EL (cell line): ENCODE measurements around the gene PIN4.
"Not testable (repeated sequence)": the region's sequence is repeated elsewhere in the genome, so short reads cannot be mapped to it uniquely, and the experiment has no call there.

ENCODE experiments used
- DNase-seq: peaks from one replicate; pipeline ENCODE4 v3.0.0-alpha.2; 2016

The PIN4 gene

GRCh38 chrX:72202792-72203401, 21.3 kb downstream of the PIN4 start:
- no peak for DNase-seq

GRCh38 chrX:72203421-72203820, 21.9 kb downstream of the PIN4 start:
- DNase-seq, result no peak

DNA sequence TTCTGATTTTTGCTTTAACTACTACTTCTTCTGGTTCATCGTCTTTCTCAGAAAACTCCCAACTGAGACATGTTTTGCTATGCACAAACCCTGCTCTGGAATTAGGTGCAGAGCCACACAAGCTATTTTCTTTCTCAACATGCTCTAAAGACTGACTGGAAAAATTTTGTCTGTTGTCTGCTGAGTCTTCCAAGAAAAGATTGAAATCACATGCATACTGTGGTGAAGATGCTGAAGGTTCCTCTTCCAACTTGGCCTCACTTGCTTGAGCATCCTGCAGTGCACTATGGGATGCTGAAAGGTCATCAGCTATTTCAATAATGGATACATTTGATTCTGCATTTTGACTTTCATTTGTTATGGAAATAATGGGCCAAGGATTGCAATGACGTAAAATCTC, 24.1 kb downstream of the PIN4 start:
- no peak for DNase-seq

DNA sequence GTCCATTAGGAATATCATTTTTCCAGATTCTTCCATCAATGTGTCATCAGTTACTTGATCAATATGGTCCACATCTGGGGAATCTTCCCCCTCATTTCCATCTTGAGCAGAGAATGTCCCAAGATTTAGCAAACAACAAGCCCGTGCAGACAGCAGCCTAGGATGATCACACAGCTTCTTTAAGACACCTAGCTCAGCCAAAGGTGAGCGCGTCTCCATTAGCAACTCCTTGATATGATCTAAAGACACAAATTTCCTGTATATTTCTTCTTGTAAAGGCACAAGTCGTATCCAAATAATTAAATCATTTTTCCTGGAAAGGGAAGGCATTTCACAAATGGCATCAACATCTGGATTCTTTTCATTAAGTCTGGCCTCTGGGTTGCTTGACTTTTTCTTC, 25.8 kb downstream of the PIN4 start:
- no peak for DNase-seq

GRCh38 chrX:72208126-72208800, 26.7 kb downstream of the PIN4 start:
- DNase-seq, result peak; percentile 9

GRCh38 chrX:72216973-72217372, 35.4 kb downstream of the PIN4 start:
- no peak for DNase-seq

DNA sequence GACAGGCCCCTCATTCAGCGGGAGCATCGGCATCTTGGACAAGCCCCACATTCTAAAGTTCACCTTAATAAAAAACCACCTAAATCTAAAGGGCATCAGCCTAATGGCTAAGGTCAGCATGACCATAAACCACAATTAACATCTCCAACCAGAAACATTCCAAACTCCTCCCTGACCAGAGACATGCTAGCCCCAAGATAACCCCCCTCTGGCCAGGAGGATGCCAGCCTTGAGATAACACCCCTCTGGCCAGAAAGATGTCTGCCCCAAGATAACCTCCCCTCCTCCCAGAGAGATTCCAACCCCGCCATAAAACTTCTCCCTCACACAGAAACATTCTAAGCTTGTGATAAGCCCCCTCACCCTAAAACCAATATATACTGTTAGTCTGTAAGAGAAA, 38.8 kb downstream of the PIN4 start:
- DNase-seq, result not testable (repeated sequence)

GRCh38 chrX:72230290-72230689, 48.7 kb downstream of the PIN4 start:
- DNase-seq, result no peak

- peak; percentile 38 for DNase-seq
These were observed 55.3 kb downstream of the PIN4 start for GRCh38 chrX:72236841-72237240.

DNA sequence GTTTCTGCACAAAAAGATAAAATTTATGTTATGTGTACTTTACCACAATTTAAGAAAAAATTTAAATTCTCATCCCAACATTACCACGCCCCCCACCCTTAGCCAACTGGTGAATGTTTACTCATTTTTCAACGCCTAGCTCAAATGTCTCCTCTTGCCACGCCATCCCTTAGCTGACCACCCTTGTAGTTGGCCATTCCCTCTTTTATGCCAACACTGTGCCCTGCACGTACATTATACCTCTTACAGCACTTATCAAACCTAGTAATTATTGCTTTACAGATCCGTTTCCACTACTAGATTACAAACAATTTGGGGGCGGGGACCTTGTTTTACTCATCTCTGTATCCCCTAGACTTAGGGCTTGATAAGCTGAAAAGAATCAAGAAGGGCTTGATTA, 56.6 kb downstream of the PIN4 start:
- no peak for DNase-seq

DNA sequence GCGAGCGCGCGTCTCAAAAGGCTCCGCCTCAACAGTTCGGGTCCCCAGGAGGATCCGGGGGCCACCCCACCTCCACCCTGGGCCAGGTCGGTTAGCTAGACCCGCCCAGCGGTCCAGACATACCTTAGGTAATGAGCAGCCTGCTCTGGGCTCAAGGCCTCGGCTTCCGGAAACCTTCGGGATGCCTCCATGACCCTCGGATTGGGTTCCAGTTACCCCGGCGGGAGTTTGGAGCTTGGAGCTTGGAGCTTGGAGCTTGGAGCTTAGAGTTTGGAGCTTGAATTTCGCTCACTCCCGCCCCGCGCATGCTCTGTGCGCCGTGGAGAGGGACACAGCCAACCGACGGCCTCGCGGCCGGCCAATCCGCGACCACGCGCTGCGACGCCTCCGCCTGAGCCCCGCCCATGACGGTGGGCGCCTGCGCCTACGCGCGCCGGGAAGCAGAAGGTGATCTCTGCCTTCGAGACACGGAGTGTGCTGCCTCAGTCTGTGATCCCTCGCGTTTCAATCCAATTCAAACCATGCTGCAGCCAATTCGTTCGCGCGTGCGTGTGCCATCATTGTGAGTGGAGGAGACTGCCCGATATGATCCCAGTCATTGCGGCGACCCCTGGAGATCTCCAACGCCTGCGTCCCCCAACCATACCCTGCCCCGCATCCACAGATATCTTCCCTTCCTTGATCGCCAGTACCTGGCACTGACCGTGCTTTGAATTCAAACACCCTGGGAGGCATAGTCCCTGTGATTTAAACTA, 57.3 kb downstream of the PIN4 start, which contains the start of gene ERCC6L:
Gene ERCC6L (minus strand): TSS at position 307 of the 755 bp plus-strand sequence. CDS start 116 bp downstream, at position 191.
- peak; percentile 89 for DNase-seq

DNA sequence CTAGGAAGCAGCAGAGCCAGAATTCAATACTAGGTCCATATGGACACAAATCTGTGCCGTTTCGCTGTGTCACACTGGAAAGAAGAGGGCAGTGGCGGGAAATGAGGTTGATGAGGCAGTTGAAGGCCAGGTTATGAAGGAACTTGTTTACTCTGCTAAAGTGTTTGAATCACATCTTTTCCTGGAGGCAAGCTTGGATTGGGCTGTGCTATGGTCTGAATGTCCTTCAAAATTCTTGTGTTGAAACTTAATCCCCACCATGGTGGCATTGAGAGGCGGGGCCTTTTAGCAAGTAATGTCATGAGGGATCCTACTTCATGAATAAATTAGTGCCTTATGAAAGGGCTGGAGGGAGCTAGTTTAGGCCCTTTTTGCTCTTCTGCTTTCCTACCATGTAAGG, 59.4 kb downstream of the PIN4 start:
- DNase-seq, result no peak

GRCh38 chrX:72243472-72243871, 61.9 kb downstream of the PIN4 start:
- DNase-seq, result peak; percentile 33

DNA sequence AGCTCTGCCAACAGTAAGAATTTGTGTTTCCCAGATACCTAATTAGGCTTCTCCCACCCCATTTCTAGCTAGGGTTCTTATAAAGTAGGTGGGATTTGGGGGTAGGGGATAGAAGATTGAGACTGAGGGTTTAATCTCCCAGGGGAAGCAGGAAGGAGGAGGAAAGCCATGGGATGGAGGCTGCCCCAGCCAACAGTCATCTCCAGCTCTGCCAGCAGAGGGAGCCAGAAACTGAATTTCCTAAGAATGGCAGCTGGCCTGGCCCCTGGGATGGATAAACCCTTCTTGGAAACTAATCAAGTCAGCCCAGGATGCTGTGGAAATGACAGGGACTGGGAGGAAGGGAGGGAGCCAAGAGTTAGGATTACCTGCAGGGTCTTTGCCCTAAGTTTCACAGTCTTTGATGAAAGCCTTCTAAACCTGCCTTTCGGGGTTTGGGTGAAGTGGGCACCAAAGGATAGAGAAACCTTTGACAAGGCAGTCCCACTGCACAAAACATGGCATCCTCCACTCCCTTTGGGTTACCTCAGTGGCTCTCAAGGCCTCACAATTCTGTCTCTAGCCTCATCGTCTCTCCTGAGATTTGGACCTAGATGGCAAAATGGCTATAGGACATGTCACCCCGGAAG, 64.0 kb downstream of the PIN4 start:
- DNase-seq, result peak; percentile 65

DNA sequence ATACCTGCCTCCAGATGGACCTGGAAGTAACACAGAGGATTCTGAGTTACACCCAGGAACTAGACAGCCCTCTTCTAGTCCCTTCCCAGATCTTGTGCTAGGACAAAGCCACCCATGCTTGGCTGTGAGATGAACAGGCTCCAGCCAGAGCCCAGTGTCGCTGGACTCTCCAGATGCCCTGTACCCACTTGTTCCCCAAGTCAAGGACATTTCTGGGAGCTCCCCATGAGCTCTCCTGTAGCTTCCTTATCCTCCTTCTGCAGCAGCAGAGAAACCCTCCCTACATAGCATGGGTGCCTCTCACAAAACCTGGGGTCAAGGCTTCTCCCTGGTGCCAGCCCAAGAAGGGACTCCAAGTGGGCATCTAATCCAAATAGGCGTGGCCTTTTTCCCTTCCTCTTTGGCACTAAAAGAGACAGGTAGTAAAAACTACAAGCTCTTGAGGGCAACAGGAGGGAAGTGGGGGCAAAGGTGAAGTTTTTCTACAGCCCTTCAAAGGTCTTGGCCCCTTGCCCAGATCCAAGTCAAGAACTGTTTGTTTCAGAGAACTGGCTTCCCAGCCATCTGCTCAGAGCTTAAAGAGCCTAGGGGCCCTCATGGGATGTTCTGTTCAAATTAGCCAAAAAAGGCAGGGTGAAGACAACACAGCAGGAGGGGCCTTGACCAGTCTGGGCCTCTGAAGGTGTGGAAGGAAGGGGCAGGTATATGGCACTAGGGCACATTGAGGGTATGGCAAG, 65.8 kb downstream of the PIN4 start:
- DNase-seq, result no peak
